Measurements from ENCODE around the gene TMEM252.

Gene TMEM252

GRCh38 chr9:68541568-68541967 lies 885 bp upstream of the TMEM252 start:
- no peak for DNase-seq (ENCODE audit: low read depth)

GRCh38 chr9:68538200-68538599 lies 2.5 kb downstream of the TMEM252 start:
- DNase-seq (ENCODE audit: low read depth): no peak

GRCh38 chr9:68537616-68537880 lies 3.1 kb downstream of the TMEM252 start:
- DNase-seq (ENCODE audit: low read depth): no peak

- DNase-seq (ENCODE audit: low read depth): no peak
Observed at GRCh38 chr9:68536876-68537615, 3.6 kb downstream of the TMEM252 start.

GRCh38 chr9:68533678-68534077 lies 7.0 kb downstream of the TMEM252 start:
- DNase-seq (ENCODE audit: low read depth): no peak

- DNase-seq (ENCODE audit: low read depth): no peak
Observed at GRCh38 chr9:68532131-68532530, 8.6 kb downstream of the TMEM252 start.

GRCh38 chr9:68530618-68531017 lies 10.1 kb downstream of the TMEM252 start:
- DNase-seq (ENCODE audit: low read depth): no peak

GRCh38 chr9:68523367-68523936 lies 17.2 kb downstream of the TMEM252 start:
- DNase-seq (ENCODE audit: low read depth): no peak

GRCh38 chr9:68522954-68523353 lies 17.7 kb downstream of the TMEM252 start:
- no peak for DNase-seq (ENCODE audit: low read depth)

GRCh38 chr9:68522131-68522530 lies 18.6 kb downstream of the TMEM252 start:
- no peak for DNase-seq (ENCODE audit: low read depth)

- DNase-seq (ENCODE audit: low read depth): no peak
Observed at GRCh38 chr9:68515326-68516017, 25.2 kb downstream of the TMEM252 start.

GRCh38 chr9:68513981-68514380 lies 26.7 kb downstream of the TMEM252 start:
- DNase-seq (ENCODE audit: low read depth): no peak

- DNase-seq (ENCODE audit: low read depth): no peak
Observed at GRCh38 chr9:68513385-68513784, 27.3 kb downstream of the TMEM252 start.

GRCh38 chr9:68509689-68510088 lies 31.0 kb downstream of the TMEM252 start:
- DNase-seq (ENCODE audit: low read depth): no peak

GRCh38 chr9:68508547-68508946 lies 32.1 kb downstream of the TMEM252 start:
- DNase-seq (ENCODE audit: low read depth): no peak

- no peak for DNase-seq (ENCODE audit: low read depth)
Observed at GRCh38 chr9:68507806-68508145, 32.9 kb downstream of the TMEM252 start.

- no peak for DNase-seq (ENCODE audit: low read depth)
Observed at GRCh38 chr9:68507130-68507805, 33.4 kb downstream of the TMEM252 start.

GRCh38 chr9:68506551-68506950 lies 34.1 kb downstream of the TMEM252 start:
- DNase-seq (ENCODE audit: low read depth): no peak

- DNase-seq (ENCODE audit: low read depth): no peak
Observed at GRCh38 chr9:68505681-68506409, 34.8 kb downstream of the TMEM252 start.

GRCh38 chr9:68502279-68502678 lies 38.4 kb downstream of the TMEM252 start:
- no peak for DNase-seq (ENCODE audit: low read depth)

GRCh38 chr9:68500457-68501381 lies 40.0 kb downstream of the TMEM252 start:
- DNase-seq (ENCODE audit: low read depth): no peak
